ENCODE data around the gene HIBCH. TPM values are rescaled to one million over a fixed set of nuclear protein-coding genes. Genes with fewer than 3 reads are reported as not detected.
"Not testable (repeated sequence)": the region's sequence is repeated elsewhere in the genome, so short reads cannot be mapped to it uniquely, and the experiment has no call there.

The HIBCH gene
- total RNA-seq, 4 donors from 2014 or later, result 15.6 to 19.9 (median 17.8) TPM

- no peak overlapping the region for H3K27ac ChIP-seq
- peaks cover 0 to 48% (median 2%) of the 10 kb centered on the region in 3 donors for H3K36me3 ChIP-seq
- 65 to 73% methylated on average over 4 of the region's 4 CpGs for WGBS, 2 donors
- H3K4me3 ChIP-seq, result no peak overlapping the region
- H3K27me3 ChIP-seq, result no peaks in the 10 kb centered on the region
- TF ChIP-seq, protein P1, sequence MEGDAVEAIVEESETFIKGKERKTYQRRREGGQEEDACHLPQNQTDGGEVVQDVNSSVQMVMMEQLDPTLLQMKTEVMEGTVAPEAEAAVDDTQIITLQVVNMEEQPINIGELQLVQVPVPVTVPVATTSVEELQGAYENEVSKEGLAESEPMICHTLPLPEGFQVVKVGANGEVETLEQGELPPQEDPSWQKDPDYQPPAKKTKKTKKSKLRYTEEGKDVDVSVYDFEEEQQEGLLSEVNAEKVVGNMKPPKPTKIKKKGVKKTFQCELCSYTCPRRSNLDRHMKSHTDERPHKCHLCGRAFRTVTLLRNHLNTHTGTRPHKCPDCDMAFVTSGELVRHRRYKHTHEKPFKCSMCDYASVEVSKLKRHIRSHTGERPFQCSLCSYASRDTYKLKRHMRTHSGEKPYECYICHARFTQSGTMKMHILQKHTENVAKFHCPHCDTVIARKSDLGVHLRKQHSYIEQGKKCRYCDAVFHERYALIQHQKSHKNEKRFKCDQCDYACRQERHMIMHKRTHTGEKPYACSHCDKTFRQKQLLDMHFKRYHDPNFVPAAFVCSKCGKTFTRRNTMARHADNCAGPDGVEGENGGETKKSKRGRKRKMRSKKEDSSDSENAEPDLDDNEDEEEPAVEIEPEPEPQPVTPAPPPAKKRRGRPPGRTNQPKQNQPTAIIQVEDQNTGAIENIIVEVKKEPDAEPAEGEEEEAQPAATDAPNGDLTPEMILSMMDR (IDR thresholded peaks at IDR 0.05), result no peak
- no peak for TF ChIP-seq POLR2A (IDR thresholded peaks at IDR 0.05)
- no peak for TF ChIP-seq EP300 (IDR thresholded peaks at IDR 0.05)
- H3K4me1 ChIP-seq, result no peaks in the 10 kb centered on the region
- DNase-seq (ENCODE audit: low spot score in 2 of 2), result no peak
- peaks cover 0 to 11% (median 0%) of the 10 kb centered on the region in 4 donors for H3K9me3 ChIP-seq
These were observed 84.5 kb downstream of the HIBCH start for GRCh38 chr2:190235101-190235500.

DNA sequence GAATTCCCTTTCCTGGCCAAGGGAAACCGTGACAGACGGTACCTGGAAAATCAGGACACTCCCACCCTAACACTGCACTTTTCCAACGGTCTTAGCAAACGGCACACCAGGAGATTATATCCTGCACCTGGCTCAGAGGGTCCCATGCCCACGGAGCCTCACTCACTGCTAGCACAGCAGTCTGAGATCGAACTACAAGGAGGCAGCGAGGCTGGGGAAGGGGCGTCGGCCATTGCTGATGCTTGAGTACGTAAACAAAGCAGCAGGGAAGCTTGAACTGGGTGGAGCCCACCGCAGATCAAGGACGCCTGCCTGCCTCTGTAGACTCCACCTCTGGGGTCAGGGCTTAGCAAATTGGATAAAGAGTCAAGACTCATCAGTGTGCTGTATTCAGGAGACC, 95.6 kb downstream of the HIBCH start:
- H3K27ac ChIP-seq; H3K4me1 ChIP-seq; H3K4me3 ChIP-seq; H3K27me3 ChIP-seq; DNase-seq (ENCODE audit: low spot score in 2 of 2): not testable (repeated sequence)
- H3K36me3 ChIP-seq, result peaks cover 0 to 79% (median 0%) of the 10 kb centered on the region in 3 donors
- peaks cover 0 to 18% (median 3%) of the 10 kb centered on the region in 4 donors for H3K9me3 ChIP-seq
- WGBS, 2 donors, result 95% methylated on average over 12 of the region's 12 CpGs

- H3K4me3 ChIP-seq; H3K27me3 ChIP-seq; DNase-seq (ENCODE audit: low spot score in 2 of 2); H3K4me1 ChIP-seq; H3K27ac ChIP-seq: not testable (repeated sequence)
- WGBS, 2 donors, result 90 to 93% methylated on average over 2 of the region's 2 CpGs
- H3K9me3 ChIP-seq, result peaks cover 0 to 18% (median 3%) of the 10 kb centered on the region in 4 donors
- H3K36me3 ChIP-seq, result peaks cover 0 to 75% (median 0%) of the 10 kb centered on the region in 3 donors
These were observed 96.9 kb downstream of the HIBCH start for GRCh38 chr2:190222745-190223144.

DNA sequence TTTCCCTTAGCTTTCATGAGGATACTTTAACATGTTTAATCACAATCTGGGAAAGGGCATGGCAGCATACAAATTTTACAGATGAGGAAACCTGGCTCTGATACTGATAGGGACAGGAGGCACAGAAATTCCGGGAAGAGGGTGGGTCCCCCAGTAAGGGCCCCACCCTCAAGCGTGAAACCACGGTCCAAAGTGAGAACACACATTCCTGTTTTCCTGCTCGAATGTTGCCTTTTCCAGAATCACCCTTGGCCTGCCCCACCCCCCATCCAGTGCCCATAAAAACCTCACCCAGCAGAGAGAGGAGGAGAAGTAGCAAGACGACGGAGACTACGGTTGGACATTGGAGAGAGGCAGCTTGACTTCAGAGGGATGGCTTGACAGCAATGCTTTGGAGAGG, 98.2 kb downstream of the HIBCH start:
- no peak overlapping the region for H3K4me3 ChIP-seq
- peaks cover 0 to 11% (median 3%) of the 10 kb centered on the region in 4 donors for H3K9me3 ChIP-seq
- no peak for DNase-seq (ENCODE audit: low spot score in 2 of 2)
- no peak for TF ChIP-seq EP300 (IDR thresholded peaks at IDR 0.05)
- TF ChIP-seq, protein P1 (IDR thresholded peaks at IDR 0.05), result no peak
- TF ChIP-seq POLR2A (IDR thresholded peaks at IDR 0.05), result no peak
- H3K27ac ChIP-seq, result no peak overlapping the region
- H3K36me3 ChIP-seq, result peaks cover 0 to 75% (median 0%) of the 10 kb centered on the region in 3 donors
- no peaks in the 10 kb centered on the region for H3K27me3 ChIP-seq
- WGBS, 2 donors, result 69 to 76% methylated on average over 7 of the region's 7 CpGs
- peaks cover 0 to 7% (median 1%) of the 10 kb centered on the region in 4 donors for H3K4me1 ChIP-seq

DNA sequence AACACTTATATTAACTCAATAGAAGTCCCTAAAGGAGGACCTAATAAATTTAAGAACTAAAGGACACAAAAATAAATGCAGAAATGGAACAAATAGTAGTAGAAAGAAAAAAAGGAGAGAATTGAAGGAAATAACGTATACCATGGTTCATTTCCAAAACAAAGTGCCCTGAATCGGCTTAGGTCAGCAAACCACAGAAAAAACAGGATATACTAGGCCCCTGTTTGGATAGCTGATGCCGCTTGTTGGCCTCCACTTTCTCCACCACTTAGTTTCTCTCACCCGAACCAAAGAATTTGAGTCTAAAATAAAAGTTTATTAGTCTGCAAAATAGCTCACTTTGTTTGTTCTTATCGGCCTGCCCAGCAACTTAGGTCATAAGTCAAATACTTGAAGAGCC, 100.4 kb downstream of the HIBCH start:
- Histone ChIP-seq H3K9me3 (peaks cover 0 to 7% (median 3%) of the 10 kb centered on the region in 4 donors), H3K27ac (no peak overlapping the region), H3K27me3 (no peaks in the 10 kb centered on the region), H3K4me3 (no peak overlapping the region), H3K36me3 (peaks cover 0 to 56% (median 0%) of the 10 kb centered on the region in 3 donors), H3K4me1 (peaks cover 0 to 30% (median 9%) of the 10 kb centered on the region in 4 donors)
- TF ChIP-seq POLR2A (IDR thresholded peaks at IDR 0.05), result no peak
- TF ChIP-seq EP300 (IDR thresholded peaks at IDR 0.05), result no peak
- TF ChIP-seq, protein P1 (IDR thresholded peaks at IDR 0.05), result no peak
- no peak for DNase-seq (ENCODE audit: low spot score in 2 of 2)
- 50 to 55% methylated on average over 5 of the region's 5 CpGs for WGBS, 2 donors

GRCh38 chr2:190217616-190218015, 102.0 kb downstream of the HIBCH start:
- Histone ChIP-seq H3K27me3 (no peaks in the 10 kb centered on the region), H3K9me3 (no peaks in the 10 kb centered on the region), H3K36me3 (peaks cover 0 to 43% (median 0%) of the 10 kb centered on the region in 3 donors), H3K27ac (no peak overlapping the region), H3K4me3 (no peak overlapping the region), H3K4me1 (peaks cover 0 to 35% (median 10%) of the 10 kb centered on the region in 4 donors)
- 82 to 84% methylated on average over 7 of the region's 7 CpGs for WGBS, 2 donors
- no peak for DNase-seq (ENCODE audit: low spot score in 2 of 2)
- TF ChIP-seq POLR2A (IDR thresholded peaks at IDR 0.05), result no peak
- TF ChIP-seq, protein P1 (IDR thresholded peaks at IDR 0.05), result no peak
- no peak for TF ChIP-seq EP300 (IDR thresholded peaks at IDR 0.05)

All from tibial nerve (tissue), 4 donors.